ENCODE measurements around the gene RNF187. TPM values are rescaled to one million over a fixed set of nuclear protein-coding genes. Genes with fewer than 3 reads are reported as not detected.

Gene RNF187
- polyA plus RNA-seq, 1 donor (not counting 4 experiments of a cell fraction or from before 2014, with no cell fraction given): 65.8 TPM

GRCh38 chr1:228511546-228512445 is 24.6 kb downstream of the RNF187 start:
- no peak overlapping the region for H3K4me2 ChIP-seq (ENCODE audit: control insufficient read depth, extremely low read depth, insufficient read depth, low read depth, low read length)
- FAIRE-seq (no peak), DNase-seq (ENCODE audit: low read depth, low spot score) (no peak)
- peaks cover 27% of the 10 kb centered on the region for H3K27me3 ChIP-seq (ENCODE audit: control insufficient read depth, extremely low read depth, insufficient read depth, low read length)
- H3K36me3 ChIP-seq (ENCODE audit: control insufficient read depth in 2 of 2, extremely low read depth in 1 of 2, insufficient read depth in 2 of 2, low read length in 2 of 2): no peaks in the 10 kb centered on the region
- no peaks in the 10 kb centered on the region for H4K20me1 ChIP-seq (ENCODE audit: control insufficient read depth, extremely low read depth, insufficient read depth, low read length)
- no peak overlapping the region for H3K4me3 ChIP-seq (ENCODE audit: control insufficient read depth in 2 of 3, extremely low read depth in 1 of 3, insufficient read depth in 2 of 3, low read depth in 1 of 3, low read length in 3 of 3)
- H3K9ac ChIP-seq (ENCODE audit: control insufficient read depth, extremely low read depth, insufficient read depth, low read length): no peak overlapping the region
- no peaks in the 10 kb centered on the region for H3K9me3 ChIP-seq (ENCODE audit: control insufficient read depth, low read depth, low read length)
- H2AFZ ChIP-seq (ENCODE audit: control insufficient read depth, low read length): no peak overlapping the region
- H3K4me1 ChIP-seq (ENCODE audit: control insufficient read depth, extremely low read depth, insufficient read depth, low read length): peaks cover 4% of the 10 kb centered on the region
- no peaks in the 10 kb centered on the region for H3K9me1 ChIP-seq (ENCODE audit: control insufficient read depth, extremely low read depth, insufficient read depth, low read length)
- no peaks in the 10 kb centered on the region for H3K79me2 ChIP-seq (ENCODE audit: control insufficient read depth, insufficient read depth, low read length)
- dilution Hi-C loops (cut with MboI; ENCODE audit: extremely low pct_ligation_motif_present, low sequenced_read_pairs): no loop called here
- no peak overlapping the region for H3K27ac ChIP-seq (ENCODE audit: control insufficient read depth, insufficient read depth, low read length)
- TF ChIP-seq CTCF (optimal IDR thresholded peaks at IDR 0.05 in 1 of 3, IDR thresholded peaks at IDR 0.05 in 1 of 3, conservative IDR thresholded peaks at IDR 0.05 in 1 of 3; ENCODE audit: extremely low read depth in 1 of 3, insufficient read depth in 2 of 3, low read length in 3 of 3) (no peak), EZH2 (IDR thresholded peaks at IDR 0.05; ENCODE audit: low read length) (no peak)

- Histone ChIP-seq H3K27ac (ENCODE audit: control insufficient read depth, insufficient read depth, low read length) (no peak overlapping the region), H3K36me3 (ENCODE audit: control insufficient read depth in 2 of 2, extremely low read depth in 1 of 2, insufficient read depth in 2 of 2, low read length in 2 of 2) (no peaks in the 10 kb centered on the region), H3K79me2 (ENCODE audit: control insufficient read depth, insufficient read depth, low read length) (no peaks in the 10 kb centered on the region), H3K4me2 (ENCODE audit: control insufficient read depth, extremely low read depth, insufficient read depth, low read depth, low read length) (no peak overlapping the region), H3K9me1 (ENCODE audit: control insufficient read depth, extremely low read depth, insufficient read depth, low read length) (no peaks in the 10 kb centered on the region), H3K9me3 (ENCODE audit: control insufficient read depth, low read depth, low read length) (no peaks in the 10 kb centered on the region), H4K20me1 (ENCODE audit: control insufficient read depth, extremely low read depth, insufficient read depth, low read length) (no peaks in the 10 kb centered on the region), H3K9ac (ENCODE audit: control insufficient read depth, extremely low read depth, insufficient read depth, low read length) (no peak overlapping the region), H3K27me3 (ENCODE audit: control insufficient read depth, extremely low read depth, insufficient read depth, low read length) (peaks cover 33% of the 10 kb centered on the region), H3K4me3 (ENCODE audit: control insufficient read depth in 2 of 3, extremely low read depth in 1 of 3, insufficient read depth in 2 of 3, low read depth in 1 of 3, low read length in 3 of 3) (no peak overlapping the region), H2AFZ (ENCODE audit: control insufficient read depth, low read length) (no peak overlapping the region), H3K4me1 (ENCODE audit: control insufficient read depth, extremely low read depth, insufficient read depth, low read length) (peaks cover 4% of the 10 kb centered on the region)
- TF ChIP-seq CTCF (optimal IDR thresholded peaks at IDR 0.05 in 1 of 3, IDR thresholded peaks at IDR 0.05 in 1 of 3, conservative IDR thresholded peaks at IDR 0.05 in 1 of 3; ENCODE audit: extremely low read depth in 1 of 3, insufficient read depth in 2 of 3, low read length in 3 of 3): no peak
- TF ChIP-seq EZH2 (IDR thresholded peaks at IDR 0.05; ENCODE audit: low read length): no peak
- dilution Hi-C loops (cut with MboI; ENCODE audit: extremely low pct_ligation_motif_present, low sequenced_read_pairs): no loop called here
- FAIRE-seq (no peak), DNase-seq (ENCODE audit: low read depth, low spot score) (no peak)
These were observed 25.6 kb downstream of the RNF187 start for GRCh38 chr1:228512781-228513198.
